Mesendoderm (in vitro differentiated cells): ENCODE measurements around the gene C1QTNF8.

Experiments used
- DNase-seq: peaks from one replicate; pipeline ENCODE4 v3.0.0; 2013
- H2AK5ac ChIP-seq: 2 replicates; pipeline ENCODE4 v1.6.1; 2013; ENCODE audit warnings: low read length, inconsistent platforms
- H2BK120ac ChIP-seq: 2 replicates; pipeline ENCODE4 v1.6.1; 2013; ENCODE audit warnings: low read depth, mild to moderate bottlenecking, low read length, moderate library complexity, mixed read lengths
- H2BK15ac ChIP-seq: replicated peaks from 2 replicates; pipeline ENCODE4 v1.6.1; 2013; ENCODE audit warnings: low read depth, mild to moderate bottlenecking, moderate library complexity
- H2BK5ac ChIP-seq: 2 replicates; pipeline ENCODE4 v1.6.1; 2013; ENCODE audit warnings: low read length, inconsistent platforms
- H3K18ac ChIP-seq: 2 replicates; pipeline ENCODE4 v1.6.1; 2013; ENCODE audit warnings: mild to moderate bottlenecking, low read length, mixed read lengths
- H3K23ac ChIP-seq: one replicate; pipeline ENCODE4 v1.6.1; 2013; ENCODE audit warnings: low read length
- H3K27ac ChIP-seq: 2 replicates; pipeline ENCODE4 v1.5.1; 2013; ENCODE audit warnings: low read depth, mild to moderate bottlenecking, inconsistent platforms, low read length, moderate library complexity
- H3K27me3 ChIP-seq: 2 replicates; pipeline ENCODE4 v1.6.1; 2013; ENCODE audit warnings: low read length, control low read depth, mild to moderate bottlenecking, inconsistent platforms; ENCODE audit not compliant: insufficient read depth, poor library complexity
- H3K36me3 ChIP-seq: 2 replicates; pipeline ENCODE4 v1.6.1; 2013; ENCODE audit warnings: low read length, inconsistent platforms; ENCODE audit not compliant: control insufficient read depth, insufficient read depth
- H3K4ac ChIP-seq: one replicate; pipeline ENCODE4 v1.6.1; 2013; ENCODE audit warnings: low read depth, mild to moderate bottlenecking, low read length, moderate library complexity
- H3K4me1 ChIP-seq: 2 replicates; pipeline ENCODE4 v1.6.1; 2013; ENCODE audit warnings: low read depth, low read length, inconsistent platforms; ENCODE audit not compliant: control insufficient read depth
- H3K4me2 ChIP-seq: 2 replicates; pipeline ENCODE4 v1.6.1; 2013; ENCODE audit warnings: low read length
- H3K4me3 ChIP-seq: 2 replicates; pipeline ENCODE4 v1.5.1; 2013; ENCODE audit warnings: mild to moderate bottlenecking, low read length
- H3K56ac ChIP-seq: one replicate; pipeline ENCODE4 v1.6.1; 2013; ENCODE audit warnings: low read length
- H3K79me1 ChIP-seq: 2 replicates; pipeline ENCODE4 v1.6.1; 2013; ENCODE audit warnings: low read length, inconsistent platforms
- H3K79me2 ChIP-seq: 2 replicates; pipeline ENCODE4 v1.6.1; 2013; ENCODE audit warnings: mild to moderate bottlenecking, low read length; ENCODE audit not compliant: control insufficient read depth, insufficient read depth
- H3K9ac ChIP-seq: 2 replicates; pipeline ENCODE4 v1.6.1; 2013; ENCODE audit warnings: low read length, inconsistent platforms
- H4K5ac ChIP-seq: one replicate; pipeline ENCODE4 v1.6.1; 2013; ENCODE audit warnings: low read length
- H4K8ac ChIP-seq: one replicate; pipeline ENCODE4 v1.6.1; 2013; ENCODE audit warnings: low read depth, mild to moderate bottlenecking, control low read depth, low read length, moderate library complexity
- WGBS: extraction: QIAGEN DNeasy Blood & Tissue Kit; methylation state at CpG from one replicate; pipeline ENCODE4 v1.1.7; 2013; ENCODE audit warnings: low lambda C conversion rate, missing lambda C conversion rate; ENCODE audit not compliant: insufficient coverage; ENCODE audit errors: extremely low coverage; 5-methylcytosine and 5-hydroxymethylcytosine counted together

The C1QTNF8 gene

GRCh38 chr16:1121601-1122397 is 25.8 kb upstream of the C1QTNF8 start:
- Histone ChIP-seq H2BK5ac (no peak overlapping the region), H3K27ac (no peak overlapping the region), H2AK5ac (no peak overlapping the region), H3K9ac (no peak overlapping the region), H3K36me3 (no peaks in the 10 kb centered on the region), H3K79me2 (no peaks in the 10 kb centered on the region), H3K27me3 (no peaks in the 10 kb centered on the region), H2BK15ac (no peak overlapping the region), H2BK120ac (no peak overlapping the region), H3K56ac (no peak overlapping the region), H4K8ac (no peak overlapping the region), H3K79me1 (no peaks in the 10 kb centered on the region), H4K5ac (no peak overlapping the region), H3K18ac (no peak overlapping the region), H3K23ac (no peak overlapping the region), H3K4me2 (no peak overlapping the region), H3K4me1 (no peaks in the 10 kb centered on the region), H3K4me3 (no peak overlapping the region), H3K4ac (no peak overlapping the region)
- WGBS: no CpG with 5 or more reads among the region's 30 CpGs
- no peak for DNase-seq

- H2BK5ac ChIP-seq: no peak overlapping the region
- no peak overlapping the region for H4K5ac ChIP-seq
- no peak overlapping the region for H3K4me3 ChIP-seq
- H3K4me2 ChIP-seq: no peak overlapping the region
- no peaks in the 10 kb centered on the region for H3K4me1 ChIP-seq
- no peak overlapping the region for H3K9ac ChIP-seq
- no peaks in the 10 kb centered on the region for H3K27me3 ChIP-seq
- H2AK5ac ChIP-seq: no peak overlapping the region
- no peaks in the 10 kb centered on the region for H3K36me3 ChIP-seq
- H3K27ac ChIP-seq: no peak overlapping the region
- H3K56ac ChIP-seq: no peak overlapping the region
- H3K4ac ChIP-seq: no peak overlapping the region
- no CpG with 5 or more reads among the region's 23 CpGs for WGBS
- H2BK15ac ChIP-seq: no peak overlapping the region
- no peaks in the 10 kb centered on the region for H3K79me1 ChIP-seq
- H3K23ac ChIP-seq: no peak overlapping the region
- H3K79me2 ChIP-seq: no peaks in the 10 kb centered on the region
- H4K8ac ChIP-seq: no peak overlapping the region
- H3K18ac ChIP-seq: no peak overlapping the region
- H2BK120ac ChIP-seq: no peak overlapping the region
- DNase-seq: no peak
These were observed 25.0 kb upstream of the C1QTNF8 start for GRCh38 chr16:1121009-1121408.

GRCh38 chr16:1120577-1120941 is 24.5 kb upstream of the C1QTNF8 start:
- H3K4me2 ChIP-seq: no peak overlapping the region

GRCh38 chr16:1119766-1120576 is 23.9 kb upstream of the C1QTNF8 start:
- Histone ChIP-seq H3K27me3 (no peaks in the 10 kb centered on the region), H3K4me3 (no peak overlapping the region), H2AK5ac (no peak overlapping the region), H3K79me2 (no peaks in the 10 kb centered on the region), H3K79me1 (no peaks in the 10 kb centered on the region), H3K56ac (no peak overlapping the region), H3K36me3 (no peaks in the 10 kb centered on the region), H4K8ac (no peak overlapping the region), H3K4ac (no peak overlapping the region), H2BK15ac (no peak overlapping the region), H3K4me1 (no peaks in the 10 kb centered on the region), H2BK120ac (no peak overlapping the region), H3K18ac (no peak overlapping the region), H3K23ac (no peak overlapping the region), H3K9ac (no peak overlapping the region), H2BK5ac (no peak overlapping the region), H4K5ac (no peak overlapping the region), H3K27ac (no peak overlapping the region), H3K4me2 (no peak overlapping the region)
- no CpG with 5 or more reads among the region's 35 CpGs for WGBS
- DNase-seq: no peak

More at GRCh38 chr16:1120577-1120941, 24.5 kb upstream of the C1QTNF8 start:
- Histone ChIP-seq H2AK5ac (no peak overlapping the region), H3K4me3 (no peak overlapping the region), H3K23ac (no peak overlapping the region), H3K27me3 (no peaks in the 10 kb centered on the region), H3K36me3 (no peaks in the 10 kb centered on the region), H3K56ac (no peak overlapping the region), H3K18ac (no peak overlapping the region), H4K5ac (no peak overlapping the region), H4K8ac (no peak overlapping the region), H3K79me2 (no peaks in the 10 kb centered on the region), H2BK5ac (no peak overlapping the region), H3K9ac (no peak overlapping the region), H3K4me1 (no peaks in the 10 kb centered on the region), H2BK15ac (no peak overlapping the region), H3K79me1 (no peaks in the 10 kb centered on the region), H2BK120ac (no peak overlapping the region), H3K27ac (no peak overlapping the region), H3K4ac (no peak overlapping the region)
- no CpG with 5 or more reads among the region's 22 CpGs for WGBS
- no peak for DNase-seq

GRCh38 chr16:1119129-1119528 is 23.1 kb upstream of the C1QTNF8 start:
- Histone ChIP-seq H3K27me3 (no peaks in the 10 kb centered on the region), H3K4me3 (no peak overlapping the region), H4K5ac (no peak overlapping the region), H3K18ac (no peak overlapping the region), H3K4me1 (no peaks in the 10 kb centered on the region), H2AK5ac (no peak overlapping the region), H3K4ac (no peak overlapping the region), H3K36me3 (no peaks in the 10 kb centered on the region), H3K56ac (no peak overlapping the region), H4K8ac (no peak overlapping the region), H3K27ac (no peak overlapping the region), H3K79me1 (no peaks in the 10 kb centered on the region), H2BK15ac (no peak overlapping the region), H3K4me2 (no peak overlapping the region), H2BK5ac (no peak overlapping the region), H2BK120ac (no peak overlapping the region), H3K9ac (no peak overlapping the region), H3K23ac (no peak overlapping the region), H3K79me2 (no peaks in the 10 kb centered on the region)
- no CpG with 5 or more reads among the region's 19 CpGs for WGBS
- DNase-seq: no peak
